B cell (primary cell): Measurements from ENCODE around the gene TJP3. TPM values are rescaled to one million over a fixed set of nuclear protein-coding genes. Genes with fewer than 3 reads are reported as not detected.

Source experiments
- ATAC-seq: fragments of 200-7000 bp; cut with Tn5 transposase; one replicate; pipeline ENCODE4 v1.10.0; 2021; ENCODE audit warnings: low read depth, mild to moderate bottlenecking, moderate number of reproducible peaks, moderate library complexity
- CTCF ChIA-PET: fragments of 350-600 bp; sonication (Branson Sonifier 250); formaldehyde crosslinking; loops from one replicate; lab custom pipeline; 2021; ENCODE audit warnings: antibody characterized with exemption, inconsistent platforms; lab: Charles Lee
- POLR2A ChIA-PET: fragments of 350-600 bp; sonication (Branson Sonifier 250); formaldehyde crosslinking; loops from one replicate; lab custom pipeline; 2021; ENCODE audit warnings: antibody characterized with exemption; lab: Charles Lee
- DNase-seq: peaks from one replicate; pipeline ENCODE4 v3.0.0; 2013
- H2AFZ ChIP-seq: 2 replicates; pipeline ENCODE4 v1.6.1; 2012; ENCODE audit warnings: mild to moderate bottlenecking, low read depth, low read length; ENCODE audit not compliant: insufficient read depth, poor library complexity, severe bottlenecking
- H3K27ac ChIP-seq, 2 donors: 1 replicate in 1 of 2; 2 replicates in 1 of 2; pipeline ENCODE4 v1.5.1; 2012 to 2013; ENCODE audit warnings: low read length in 2 of 2, mild to moderate bottlenecking in 2 of 2, moderate library complexity in 1 of 2
- H3K27me3 ChIP-seq, 4 experiments: fragments of 200-600 bp in 1 of 4; sonication (generic) in 1 of 4; replicated peaks in 1 of 4; 1 replicate in 2 of 4; 2 replicates in 2 of 4; pipeline versions ENCODE4 v1.6.1 to v1.7.0; 2013 to 2016; ENCODE audit warnings: low read length in 3 of 4, mild to moderate bottlenecking in 2 of 4, mixed read lengths in 1 of 4, moderate library complexity in 1 of 4; ENCODE audit not compliant: insufficient read depth in 4 of 4, control insufficient read depth in 3 of 4; ENCODE audit errors: control extremely low read depth in 1 of 4
- H3K36me3 ChIP-seq, 2 experiments: replicated peaks in 1 of 2; 1 replicate in 1 of 2; 2 replicates in 1 of 2; pipeline versions ENCODE4 v1.6.1 to v1.7.1; 2013; ENCODE audit warnings: low read length in 1 of 2; ENCODE audit not compliant: insufficient read depth in 2 of 2, control insufficient read depth in 1 of 2; ENCODE audit errors: control extremely low read depth in 1 of 2, extremely low read depth in 1 of 2
- H3K4me1 ChIP-seq, 2 donors: fragments of 200-600 bp in 1 of 2; sonication (generic) in 1 of 2; 1 replicate in 1 of 2; 2 replicates in 1 of 2; pipeline versions ENCODE4 v1.5.1 to v1.6.1; 2013 to 2017; ENCODE audit warnings: low read length in 2 of 2; ENCODE audit not compliant: control insufficient read depth in 2 of 2, insufficient read depth in 2 of 2
- H3K4me2 ChIP-seq: replicated peaks from 2 replicates; pipeline ENCODE3; 2012; ENCODE audit warnings: mild to moderate bottlenecking, low read depth, low read length; ENCODE audit not compliant: poor library complexity, severe bottlenecking
- H3K4me3 ChIP-seq, 5 experiments: fragments of 200-600 bp in 1 of 5; sonication (generic) in 1 of 5; 1 replicate in 3 of 5; 2 replicates in 2 of 5; pipeline versions ENCODE4 v1.5.1 to v1.7.0; 2011 to 2016; ENCODE audit warnings: low read length in 4 of 5, mild to moderate bottlenecking in 4 of 5, low read depth in 2 of 5, control low read depth in 1 of 5, moderate library complexity in 1 of 5; ENCODE audit not compliant: insufficient read depth in 1 of 5; ENCODE audit errors: control extremely low read depth in 1 of 5, extremely low read depth in 1 of 5
- H3K79me2 ChIP-seq: fragments of 200-600 bp; sonication (generic); one replicate; pipeline ENCODE4 v1.6.0; 2016; ENCODE audit warnings: low read length; ENCODE audit not compliant: control insufficient read depth, insufficient read depth
- H3K9ac ChIP-seq: fragments of 200-600 bp; sonication (generic); 2 replicates; pipeline ENCODE4 v1.6.1; 2017; ENCODE audit warnings: mild to moderate bottlenecking, low read length, moderate library complexity
- H3K9me3 ChIP-seq, 3 donors: one replicate each; pipeline versions ENCODE4 v1.6.1 to v1.7.1; 2013; ENCODE audit warnings: low read length in 2 of 3; ENCODE audit not compliant: control insufficient read depth in 2 of 3, insufficient read depth in 1 of 3; ENCODE audit errors: control extremely low read depth in 1 of 3
- H4K20me1 ChIP-seq: 2 replicates; pipeline ENCODE4 v1.6.0; 2012; ENCODE audit warnings: mild to moderate bottlenecking, low read length; ENCODE audit not compliant: insufficient read depth, control insufficient read depth, poor library complexity, severe bottlenecking
- H3K27ac Mint-ChIP-seq: one replicate; pipeline ENCODE4 v1.8.0; 2021; ENCODE audit warnings: mixed read lengths
- H3K27me3 Mint-ChIP-seq: one replicate; pipeline ENCODE4 v1.8.0; 2021; ENCODE audit warnings: mixed read lengths
- H3K4me1 Mint-ChIP-seq: one replicate; pipeline ENCODE4 v1.8.0; 2021; ENCODE audit warnings: mixed read lengths
- H3K4me3 Mint-ChIP-seq: one replicate; pipeline ENCODE4 v1.8.0; 2021; ENCODE audit warnings: mixed read lengths
- H3K9me3 Mint-ChIP-seq: one replicate; pipeline ENCODE4 v1.8.0; 2022; ENCODE audit warnings: mixed read lengths; ENCODE audit not compliant: insufficient read depth
- CTCF ChIP-seq: fragments of 200-600 bp; IDR thresholded peaks from one replicate; pipeline ENCODE4 v1.8.0; 2022; ENCODE audit warnings: antibody characterized with exemption, mild to moderate bottlenecking
- EZH2 ChIP-seq: IDR thresholded peaks from 2 replicates; pipeline ENCODE4 v1.6.1; 2012; ENCODE audit warnings: borderline replicate concordance, low read depth, mild to moderate bottlenecking, moderate library complexity, low read length; ENCODE audit not compliant: insufficient read depth, poor library complexity, severe bottlenecking
- WGBS: methylation state at CpG from one replicate; pipeline ENCODE4 v1.1.5; 2013; ENCODE audit warnings: missing lambda C conversion rate; ENCODE audit not compliant: insufficient coverage; 5-methylcytosine and 5-hydroxymethylcytosine counted together
- intact Hi-C: fragments of 100-400 bp; cut with micrococcal nuclease; formaldehyde crosslinking; loops from one replicate; pipeline ENCODE4 v1.10.0; 2022
- polyA plus RNA-seq: library from polyadenylated mRNA; depleted of rRNA; stranded (reverse); fragments of >200 nt; gene quantifications from 2 replicates; pipeline ENCODE4 v1.2.3, GENCODE V29; 2012
- total RNA-seq, 2 donors: library from RNA; stranded (reverse); fragments of 120-200 nt in 1 of 2; gene quantifications; 1 replicate in 1 of 2; 2 replicates in 1 of 2; pipeline versions ENCODE4 v1.2.3 to v1.2.4, GENCODE V29; 2013 to 2022

TJP3 gene
- total and polyA plus RNA-seq, 2 donors (not counting 1 experiment from before 2014, with no cell fraction given) = 2.1 to 2.9 TPM

DNA sequence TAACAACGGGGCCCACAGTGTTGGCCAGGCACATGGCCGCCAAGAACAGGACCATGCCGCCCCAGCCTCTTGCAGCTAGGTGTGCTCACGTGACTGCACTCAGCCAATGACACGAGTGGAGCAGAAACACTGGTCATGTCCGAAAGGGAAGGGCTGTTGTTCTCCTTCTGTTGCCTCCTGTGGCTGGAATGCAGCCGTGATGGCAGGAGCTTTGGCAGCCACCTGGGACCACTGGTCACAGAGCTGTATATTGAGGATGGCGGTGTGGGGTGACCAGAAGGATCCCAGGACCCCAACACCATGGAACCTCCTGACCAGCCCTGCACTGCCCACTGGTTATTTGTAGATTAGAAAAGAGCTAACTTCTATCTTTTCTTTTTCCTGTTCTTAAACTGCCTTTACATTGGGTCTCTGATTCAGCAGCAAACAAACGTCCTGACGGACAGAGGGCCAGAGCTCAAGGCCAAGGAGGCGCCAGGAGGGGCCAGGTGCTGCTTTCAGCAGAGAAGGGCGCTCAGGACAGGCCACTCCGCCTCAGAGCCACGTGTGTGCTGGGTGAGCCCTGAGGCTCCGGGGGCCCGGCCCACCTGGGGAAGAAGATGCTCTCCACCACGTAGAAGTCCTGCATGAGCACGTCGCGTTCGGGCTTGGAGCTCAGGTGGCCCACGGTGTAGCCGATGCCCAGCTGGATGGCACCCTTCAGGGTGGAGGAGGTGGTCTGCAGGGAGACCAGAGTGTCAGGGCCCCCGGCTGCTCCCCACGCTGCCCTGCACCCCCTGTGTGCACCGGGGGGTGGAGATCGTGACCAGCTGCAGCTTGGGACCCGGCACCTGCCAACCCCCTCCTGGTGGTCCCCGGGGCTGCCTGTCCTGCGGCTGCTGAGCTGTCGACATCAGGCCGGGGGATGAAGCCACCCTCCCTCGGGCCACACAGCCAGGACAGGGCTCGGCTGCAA lies 46.6 kb upstream of the TJP3 start:
- Histone ChIP-seq H3K4me2 (no peak overlapping the region), H3K9ac (no peak overlapping the region), H3K4me1 (peaks cover 17 to 23% of the 10 kb centered on the region in 2 donors), H3K27ac (no peak overlapping the region), H3K9me3 (peaks cover 0 to 20% (median 3%) of the 10 kb centered on the region in 3 donors), H3K36me3 (peaks cover 0 to 18% of the 10 kb centered on the region in 2 experiments), H3K27me3 (no peaks in the 10 kb centered on the region), H2AFZ (no peak overlapping the region), H4K20me1 (peaks cover 7% of the 10 kb centered on the region), H3K4me3 (no peak overlapping the region), H3K79me2 (peaks cover 24% of the 10 kb centered on the region)
- WGBS = 91% methylated on average over 32 of the region's 34 CpGs
- POLR2A ChIA-PET = interaction anchor here (0.6 kb wide), 2 partner anchors 11 to 67 kb away, joined by 3 read pairs; no protein-coding TSS in a partner anchor
- TF ChIP-seq CTCF = no peak
- TF ChIP-seq EZH2 = no peak
- intact Hi-C loops = no loop called here
- CTCF ChIA-PET = interaction anchor here (1.0 to 1.3 kb wide), 7 partner anchors 27 to 45 kb away, joined by 3 to 5 read pairs (median 4); partner anchors contain the start of gene PIP5K1C
- H3K4me1 Mint-ChIP-seq = peaks cover 31% of the 10 kb centered on the region
- no peaks in the 10 kb centered on the region for H3K27me3 Mint-ChIP-seq
- H3K4me3 Mint-ChIP-seq = no peak overlapping the region
- DNase-seq (no peak), ATAC-seq (no peak)
- no peak overlapping the region for H3K27ac Mint-ChIP-seq
- no peaks in the 10 kb centered on the region for H3K9me3 Mint-ChIP-seq
